ENCODE data around the gene CCDC33.

GRCh38 chr15:74214324-74215021 lies 21.7 kb upstream of the CCDC33 start:
- TF ChIP-seq CTCF (IDR thresholded peaks at IDR 0.05) (no peak), FOXM1 (IDR thresholded peaks at IDR 0.05; ENCODE audit: low read depth) (no peak), RAD21 (IDR thresholded peaks at IDR 0.05; ENCODE audit: low read length) (no peak), USF1 (IDR thresholded peaks at IDR 0.05; ENCODE audit: borderline replicate concordance, low read depth) (no peak), YY1 (IDR thresholded peaks at IDR 0.05; ENCODE audit: low read depth) (no peak), REST (IDR thresholded peaks at IDR 0.05; ENCODE audit: low read depth, low read length) (no peak), RFX5 (IDR thresholded peaks at IDR 0.05; ENCODE audit: low read length) (no peak), SMC3 (IDR thresholded peaks at IDR 0.05; ENCODE audit: low read depth, low read length) (no peak), GABPA (IDR thresholded peaks at IDR 0.05; ENCODE audit: low read depth) (no peak), USF2 (IDR thresholded peaks at IDR 0.05; ENCODE audit: borderline replicate concordance, low read depth, low read length) (no peak), CHD2 (IDR thresholded peaks at IDR 0.05; ENCODE audit: low read length, partially characterized antibody) (no peak), TEAD4 (IDR thresholded peaks at IDR 0.05; ENCODE audit: borderline replicate concordance, insufficient read depth) (no peak), TAF1 (IDR thresholded peaks at IDR 0.05; ENCODE audit: borderline replicate concordance, low read depth, low read length) (no peak)
